K562 (cell line): ENCODE measurements around the gene CASTOR1. TPM values are rescaled to one million over a fixed set of nuclear protein-coding genes. Genes with fewer than 3 reads are reported as not detected.

Experiments
- CC2D1A ChIP-seq: fragments of 450-650 bp; IDR thresholded peaks from 2 replicates; pipeline ENCODE4 v1.6.1; 2017; ENCODE audit warnings: mild to moderate bottlenecking
- CHD1 ChIP-seq: fragments of 200-600 bp; sonication (generic); IDR thresholded peaks from one replicate; pipeline ENCODE4 v1.6.1; 2012; ENCODE audit warnings: mild to moderate bottlenecking, moderate library complexity, low read length, inconsistent platforms
- HES1 ChIP-seq: fragments of 450-650 bp; IDR thresholded peaks from 2 replicates; pipeline ENCODE4 v1.6.1; 2016; ENCODE audit warnings: low read depth, mild to moderate bottlenecking, moderate library complexity
- NELFE ChIP-seq: IDR thresholded peaks from 2 replicates; pipeline ENCODE4 v1.6.1; 2011; ENCODE audit warnings: mild to moderate bottlenecking; ENCODE audit not compliant: insufficient read depth, insufficient read length
- PRMT5 ChIP-seq: sonication (generic); formaldehyde crosslinking; IDR thresholded peaks from 2 replicates; pipeline ENCODE4 v1.5.0; 2020; ENCODE audit warnings: missing genetic modification reagents
- RFX5 ChIP-seq: IDR thresholded peaks from 2 replicates; pipeline ENCODE4 v1.6.1; 2011; ENCODE audit warnings: low read depth, mild to moderate bottlenecking, improper control_type of control experiment, low read length
- SREBF2 ChIP-seq: sonication (generic); formaldehyde crosslinking; IDR thresholded peaks from 2 replicates; pipeline ENCODE4 v1.4.0; 2020; ENCODE audit warnings: mild to moderate bottlenecking, missing genetic modification reagents
- ZNF121 ChIP-seq: sonication (generic); formaldehyde crosslinking; conservative IDR thresholded peaks from 2 replicates; pipeline ENCODE4 v1.8.0; 2022; ENCODE audit warnings: missing genetic modification reagents
- ZNF449 ChIP-seq: fragments of 250-450 bp; sonication (Bioruptor Pico); IDR thresholded peaks from 2 replicates; pipeline ENCODE4 v1.8.0; 2022; ENCODE audit warnings: moderate library complexity, mild to moderate bottlenecking, inconsistent platforms
- polyA plus RNA-seq, 8 experiments: library from polyadenylated mRNA; depleted of rRNA in 4 of 8; stranded (reverse) in 5 of 8; unstranded in 3 of 8; fragments of >200 nt; fragmentation: Nextera tagmentation in 2 of 8; fragmentation: Illumina TruSeq in 1 of 8; extraction: Ambion mirVana in 2 of 8; extraction: Trizol in 1 of 8; gene quantifications; 2 replicates each; pipeline versions ENCODE4 v1.2.1 to v1.2.3, GENCODE V29; 2011 to 2014; ENCODE audit warnings: inconsistent platforms in 1 of 8, missing spikeins in 1 of 8
- total RNA-seq, 7 experiments: library from RNA; depleted of rRNA in 6 of 7; stranded (reverse); fragments of >200 nt in 6 of 7; fragmentation: Illumina TruSeq in 2 of 7; extraction: Trizol in 2 of 7; gene quantifications; 2 replicates each; pipeline versions ENCODE4 v1.2.1 to v1.2.3, GENCODE V29; 2011 to 2021; ENCODE audit warnings: low replicate concordance in 1 of 7
- TF ChIP-seq, protein P1 (sequence below): sonication (generic); formaldehyde crosslinking; IDR thresholded peaks from 2 replicates; pipeline ENCODE4 v1.8.1; 2023; ENCODE audit warnings: mild to moderate bottlenecking, missing genetic modification reagents
- TF ChIP-seq, protein P2 (sequence below): fragments of 250-450 bp; sonication (Bioruptor Pico); IDR thresholded peaks from 2 replicates; pipeline ENCODE4 v1.8.0; 2022; ENCODE audit warnings: moderate library complexity, mild to moderate bottlenecking, inconsistent platforms

CASTOR1 gene
- total and polyA plus RNA-seq, 9 of the 15 experiments (the other 6 are each of a cell fraction or from before 2014, with no cell fraction given): 0.35 to 2.6 (median 1.1) TPM

DNA sequence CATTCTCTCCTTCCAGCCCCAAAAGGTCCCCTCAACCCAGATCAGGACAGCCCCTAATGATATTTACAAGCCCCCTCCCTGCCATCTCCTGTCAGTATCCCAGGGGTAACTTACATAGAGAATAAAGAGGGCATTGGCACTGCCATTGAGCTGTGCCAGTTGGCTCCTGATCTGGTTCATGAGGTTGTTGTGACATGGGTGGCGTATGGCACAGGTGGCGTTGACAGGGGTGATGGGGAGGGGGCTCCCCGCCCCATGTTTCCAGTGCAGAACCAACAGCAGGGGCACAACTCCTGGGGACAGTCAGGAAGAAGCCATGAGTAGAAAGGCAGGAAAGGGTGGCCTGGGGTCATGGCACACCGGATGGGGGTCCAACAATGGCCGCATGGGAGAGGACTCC is 44.7 kb downstream of the CASTOR1 start (continued):
- TF ChIP-seq HES1 (no peak), CHD1 (no peak), PRMT5 (CRISPR knock-in tag) (no peak), RFX5 (no peak), NELFE (no peak), CC2D1A (no peak), SREBF2 (CRISPR knock-in tag) (no peak), ZNF449 (CRISPR knock-in tag) (no peak), ZNF121 (CRISPR knock-in tag) (no peak)
- TF ChIP-seq, protein P1, sequence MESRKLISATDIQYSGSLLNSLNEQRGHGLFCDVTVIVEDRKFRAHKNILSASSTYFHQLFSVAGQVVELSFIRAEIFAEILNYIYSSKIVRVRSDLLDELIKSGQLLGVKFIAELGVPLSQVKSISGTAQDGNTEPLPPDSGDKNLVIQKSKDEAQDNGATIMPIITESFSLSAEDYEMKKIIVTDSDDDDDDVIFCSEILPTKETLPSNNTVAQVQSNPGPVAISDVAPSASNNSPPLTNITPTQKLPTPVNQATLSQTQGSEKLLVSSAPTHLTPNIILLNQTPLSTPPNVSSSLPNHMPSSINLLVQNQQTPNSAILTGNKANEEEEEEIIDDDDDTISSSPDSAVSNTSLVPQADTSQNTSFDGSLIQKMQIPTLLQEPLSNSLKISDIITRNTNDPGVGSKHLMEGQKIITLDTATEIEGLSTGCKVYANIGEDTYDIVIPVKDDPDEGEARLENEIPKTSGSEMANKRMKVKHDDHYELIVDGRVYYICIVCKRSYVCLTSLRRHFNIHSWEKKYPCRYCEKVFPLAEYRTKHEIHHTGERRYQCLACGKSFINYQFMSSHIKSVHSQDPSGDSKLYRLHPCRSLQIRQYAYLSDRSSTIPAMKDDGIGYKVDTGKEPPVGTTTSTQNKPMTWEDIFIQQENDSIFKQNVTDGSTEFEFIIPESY (CRISPR knock-in tag): no peak
- TF ChIP-seq, protein P2, sequence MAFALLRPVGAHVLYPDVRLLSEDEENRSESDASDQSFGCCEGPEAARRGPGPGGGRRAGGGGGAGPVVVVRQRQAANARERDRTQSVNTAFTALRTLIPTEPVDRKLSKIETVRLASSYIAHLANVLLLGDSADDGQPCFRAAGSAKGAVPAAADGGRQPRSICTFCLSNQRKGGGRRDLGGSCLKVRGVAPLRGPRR (CRISPR knock-in tag): no peak
